RCC 7860 (cell line): ENCODE data around the gene AVPR2.

Experiments used
- DNase-seq: peaks from one replicate; pipeline ENCODE4 v3.0.0-alpha.2; 2015; ENCODE audit warnings: low spot score
- FAIRE-seq: peaks from 2 replicates; lab custom pipeline; 2012; peaks lifted over from hg19 to GRCh38; lab: Jason Lieb, UNC

The AVPR2 gene

DNA sequence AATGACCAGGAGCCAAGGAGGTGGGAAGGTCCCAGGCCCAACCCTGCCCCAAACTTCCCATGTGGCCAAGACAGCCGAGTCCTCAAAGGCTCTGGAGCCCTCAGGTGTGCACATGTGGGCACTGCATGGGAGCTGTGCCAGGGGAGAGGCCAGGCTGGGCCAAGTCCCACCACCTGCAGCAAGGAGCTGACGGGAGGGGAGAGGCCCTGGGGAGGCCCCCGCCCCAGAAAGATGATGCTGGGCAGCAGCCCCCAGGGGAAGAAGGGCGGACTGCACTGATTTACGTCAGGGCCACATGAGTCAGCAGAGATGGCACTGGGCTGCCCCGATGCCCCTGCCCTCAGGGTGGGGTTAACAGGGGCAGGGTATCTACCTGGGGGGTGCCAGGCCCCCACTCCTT lies 19.9 kb upstream of the AVPR2 start:
- no peak for DNase-seq
- no peak for FAIRE-seq

DNA sequence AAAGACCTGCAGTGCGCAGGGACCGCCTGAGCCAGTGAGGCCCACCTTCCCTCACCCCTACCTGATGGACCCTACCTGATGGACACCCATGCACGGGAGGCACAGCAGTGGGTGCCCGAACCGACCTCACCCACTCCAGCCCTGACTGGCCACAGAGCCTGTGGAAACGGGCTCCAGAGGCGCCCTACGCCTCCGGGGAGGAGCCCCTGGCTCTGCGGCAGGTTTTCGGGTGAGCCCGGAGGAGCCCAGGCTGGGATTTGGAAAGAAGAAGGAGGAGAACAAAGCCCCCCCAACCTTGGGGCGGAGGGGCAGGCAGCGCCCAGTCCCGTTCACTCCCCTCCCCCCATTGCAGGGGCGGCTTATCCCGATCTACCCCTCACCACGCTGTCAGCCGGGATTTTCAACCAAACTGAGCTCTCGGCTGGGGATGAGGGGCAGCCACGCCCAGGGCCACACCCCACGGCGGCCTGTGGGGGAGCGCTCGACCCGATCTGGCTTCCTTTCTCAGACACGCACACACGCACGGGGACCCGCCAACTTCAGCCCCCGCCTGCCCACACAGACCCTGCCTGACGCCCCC lies 19.2 kb upstream of the AVPR2 start:
- FAIRE-seq: no peak
- no peak for DNase-seq

DNA sequence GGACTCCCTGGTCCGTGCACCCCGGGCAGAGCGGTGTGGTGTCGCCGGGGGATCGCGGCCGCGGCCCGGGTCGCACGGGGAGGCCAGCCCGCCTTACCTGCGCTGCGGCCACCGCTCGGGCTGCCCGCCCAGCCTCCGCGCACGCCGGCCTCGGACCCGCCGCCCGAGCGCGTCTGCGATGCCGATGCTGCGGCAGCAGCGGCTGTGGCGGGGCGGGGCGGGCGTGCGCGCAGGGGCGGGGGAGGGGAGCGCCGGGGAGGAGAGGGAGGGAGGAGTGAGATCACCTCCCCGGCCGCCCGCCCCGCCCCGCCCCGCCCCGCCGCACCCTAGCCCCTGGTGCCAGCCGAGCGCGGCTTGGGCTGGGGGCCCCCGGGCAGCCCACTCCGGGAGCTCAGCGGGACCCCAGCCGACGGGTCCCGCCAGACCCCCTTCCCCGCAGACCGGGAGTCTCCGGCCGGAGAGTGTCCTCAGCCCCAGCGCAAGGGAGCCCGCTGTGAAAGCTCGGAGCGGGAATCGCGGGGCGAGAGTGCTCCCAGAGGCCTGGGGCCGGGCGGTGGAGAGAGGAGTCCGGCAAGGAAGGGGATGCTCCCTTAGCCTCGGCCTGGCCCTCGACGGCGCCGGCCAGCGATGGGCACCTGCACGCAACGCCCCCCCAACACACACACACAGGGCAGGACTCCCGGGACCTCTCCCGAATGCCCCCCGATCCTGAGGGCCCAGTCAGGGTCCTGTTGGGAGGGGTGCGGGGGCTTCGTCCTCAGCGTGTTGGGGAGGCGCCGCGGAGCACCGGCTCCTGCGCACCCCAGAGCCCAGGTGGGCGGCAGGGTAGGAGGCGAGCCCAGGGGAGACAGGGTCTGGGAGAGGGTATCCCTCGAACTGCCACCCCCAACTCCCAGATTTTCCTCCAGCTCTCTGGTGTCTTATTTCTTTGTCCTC lies 18.2 kb upstream of the AVPR2 start, which contains the start of gene L1CAM:
Gene L1CAM (minus strand): TSS at position 206 of the 936 bp plus-strand sequence. CDS start 10,337 bp downstream, outside the sequence.
- no peak for DNase-seq
- no peak for FAIRE-seq

DNA sequence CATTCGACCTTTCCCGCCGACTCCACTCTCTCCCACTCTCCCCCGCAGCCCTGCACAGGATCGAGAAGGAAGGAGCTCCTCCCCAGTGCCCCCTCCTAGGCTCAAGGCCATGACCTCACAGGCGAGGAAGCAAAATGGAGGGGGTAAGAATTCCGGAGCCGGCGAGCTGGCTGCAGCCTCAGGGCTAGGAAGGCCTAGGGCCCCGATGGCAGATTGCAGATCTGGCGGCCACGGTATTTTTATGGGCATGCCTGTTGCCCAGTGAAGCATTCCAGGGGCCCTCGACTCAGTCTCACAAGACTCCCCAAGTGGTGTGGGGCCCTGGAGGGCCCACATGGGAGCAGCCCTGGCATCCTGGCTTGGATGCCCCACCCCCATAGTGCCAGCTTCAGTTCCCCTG lies 17.6 kb upstream of the AVPR2 start:
- DNase-seq: no peak
- no peak for FAIRE-seq

DNA sequence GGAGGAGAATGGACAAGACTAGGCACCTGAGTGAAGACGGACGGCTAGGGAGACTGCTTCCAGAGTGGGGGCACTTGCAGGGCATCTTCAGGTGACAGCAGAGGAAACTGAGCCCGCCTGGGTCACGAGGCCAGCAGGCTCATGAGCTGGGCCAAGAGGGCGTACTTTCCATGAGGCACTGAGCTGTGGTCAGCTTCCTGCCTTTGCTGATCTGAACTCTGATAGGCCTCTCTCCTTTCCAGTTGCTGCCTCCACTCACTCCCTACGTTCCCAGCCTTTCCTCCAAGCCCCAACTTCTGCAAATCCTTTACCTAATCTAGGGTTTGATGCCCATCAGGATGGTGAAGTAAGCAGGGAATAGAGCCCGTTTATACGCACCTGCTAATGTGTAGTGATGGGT lies 17.1 kb upstream of the AVPR2 start:
- DNase-seq: no peak
- FAIRE-seq: no peak

- FAIRE-seq: no peak
Measured at GRCh38 chrX:153888344-153888743, 16.1 kb upstream of the AVPR2 start.

DNA sequence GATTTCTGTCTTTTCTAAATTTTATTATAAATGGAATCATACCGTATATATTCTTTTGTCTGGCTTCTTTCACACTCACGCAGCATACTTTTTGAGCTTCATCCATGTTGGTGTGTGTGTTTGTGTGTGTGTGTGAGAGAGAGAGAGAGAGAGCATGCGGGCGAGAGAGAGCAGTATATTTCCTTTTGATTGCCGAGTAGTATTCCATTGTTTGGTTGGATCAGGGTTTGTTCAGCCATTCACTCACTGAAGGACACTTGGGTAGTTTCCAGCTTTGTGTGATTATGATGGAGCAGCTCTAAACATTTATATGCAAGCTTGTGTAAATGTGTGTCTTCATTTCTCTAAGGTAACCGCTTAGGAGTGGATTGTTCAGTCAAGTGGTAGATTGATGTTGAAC lies 15.3 kb upstream of the AVPR2 start:
- FAIRE-seq: no peak

More at GRCh38 chrX:153888344-153888743, 16.1 kb upstream of the AVPR2 start:
- no peak for DNase-seq

DNA sequence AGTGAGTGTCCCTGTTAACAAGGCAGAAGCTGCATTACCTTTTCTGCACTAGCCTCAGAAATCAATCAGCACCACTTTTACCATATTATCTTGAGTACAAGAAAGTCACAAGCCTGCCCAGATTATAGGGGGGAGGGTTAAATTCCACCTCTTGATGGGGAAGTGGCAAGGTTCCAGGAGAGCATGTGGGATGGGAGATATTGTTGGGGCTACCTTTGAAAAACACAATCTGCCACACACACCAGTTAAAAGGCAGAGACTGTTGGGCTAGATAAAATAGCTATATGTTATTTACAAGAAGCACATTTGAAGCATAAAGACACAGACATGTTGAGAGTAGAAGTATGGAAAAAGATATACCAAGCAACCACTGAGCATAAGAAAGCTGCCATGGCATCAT lies 6.6 kb upstream of the AVPR2 start:
- FAIRE-seq (no peak), DNase-seq (no peak)

More for the DNA sequence above, 15.3 kb upstream of the AVPR2 start:
- DNase-seq: no peak

GRCh38 chrX:153900831-153901752 lies 3.4 kb upstream of the AVPR2 start:
- peak; percentile 79 for DNase-seq
- FAIRE-seq: peak; percentile 85

DNA sequence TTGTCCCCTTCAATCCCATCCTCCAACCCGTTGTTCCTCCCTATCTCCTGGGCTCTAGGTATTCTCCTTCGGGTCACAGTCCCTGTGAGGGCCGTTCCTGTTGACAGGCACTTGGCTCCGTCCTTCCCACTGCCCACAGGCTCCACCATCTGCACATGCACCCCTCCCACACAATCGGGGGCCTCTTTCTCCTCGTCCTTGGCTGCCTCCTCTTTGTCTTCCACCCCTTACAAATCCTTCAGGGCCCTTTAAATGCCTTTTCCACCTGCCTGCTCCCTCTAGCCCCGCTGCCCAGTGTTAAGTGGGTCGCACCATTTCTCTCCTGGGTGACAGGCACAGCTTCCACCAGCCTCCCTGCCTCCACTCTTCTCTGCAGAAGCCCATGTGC lies 2.7 kb upstream of the AVPR2 start:
- DNase-seq (no peak), FAIRE-seq (no peak)

GRCh38 chrX:153902385-153902784 lies 2.1 kb upstream of the AVPR2 start:
- no peak for FAIRE-seq
- DNase-seq: no peak

GRCh38 chrX:153903238-153903980 lies 1.1 kb upstream of the AVPR2 start:
- no peak for FAIRE-seq
- DNase-seq: no peak

DNA sequence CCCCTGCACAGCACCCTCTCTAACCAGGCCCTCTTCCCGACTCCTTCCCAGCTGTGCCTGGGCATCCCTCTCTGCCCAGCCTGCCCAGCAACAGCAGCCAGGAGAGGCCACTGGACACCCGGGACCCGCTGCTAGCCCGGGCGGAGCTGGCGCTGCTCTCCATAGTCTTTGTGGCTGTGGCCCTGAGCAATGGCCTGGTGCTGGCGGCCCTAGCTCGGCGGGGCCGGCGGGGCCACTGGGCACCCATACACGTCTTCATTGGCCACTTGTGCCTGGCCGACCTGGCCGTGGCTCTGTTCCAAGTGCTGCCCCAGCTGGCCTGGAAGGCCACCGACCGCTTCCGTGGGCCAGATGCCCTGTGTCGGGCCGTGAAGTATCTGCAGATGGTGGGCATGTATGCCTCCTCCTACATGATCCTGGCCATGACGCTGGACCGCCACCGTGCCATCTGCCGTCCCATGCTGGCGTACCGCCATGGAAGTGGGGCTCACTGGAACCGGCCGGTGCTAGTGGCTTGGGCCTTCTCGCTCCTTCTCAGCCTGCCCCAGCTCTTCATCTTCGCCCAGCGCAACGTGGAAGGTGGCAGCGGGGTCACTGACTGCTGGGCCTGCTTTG lies 1.1 kb downstream of the AVPR2 start:
- FAIRE-seq: no peak
- no peak for DNase-seq

GRCh38 chrX:153906126-153906917 lies 1.8 kb downstream of the AVPR2 start:
- no peak for FAIRE-seq
- no peak for DNase-seq

DNA sequence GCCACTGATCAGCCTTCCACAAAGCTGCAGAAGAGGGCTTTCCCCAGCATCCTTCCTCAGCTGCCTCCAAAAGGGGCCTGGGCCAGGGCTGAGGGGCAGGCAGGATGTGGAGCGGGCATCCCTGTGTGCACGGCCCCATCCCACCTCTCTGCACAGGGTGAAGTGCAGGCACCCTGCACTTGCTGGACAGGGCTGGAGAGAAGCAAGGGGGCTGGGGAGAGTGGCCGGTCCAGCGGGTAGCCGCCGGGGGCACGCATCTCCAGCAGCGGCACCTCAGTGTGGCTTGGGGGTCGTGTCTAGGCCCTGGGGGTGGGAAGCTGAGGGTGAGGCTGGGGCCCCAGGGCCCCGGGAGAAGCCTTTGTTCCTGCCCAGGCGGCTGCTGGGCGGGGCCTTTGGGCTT lies 3.0 kb downstream of the AVPR2 start:
- DNase-seq (no peak), FAIRE-seq (no peak)

- FAIRE-seq (no peak), DNase-seq (no peak)
Measured at GRCh38 chrX:153908219-153908860, 3.9 kb downstream of the AVPR2 start.

DNA sequence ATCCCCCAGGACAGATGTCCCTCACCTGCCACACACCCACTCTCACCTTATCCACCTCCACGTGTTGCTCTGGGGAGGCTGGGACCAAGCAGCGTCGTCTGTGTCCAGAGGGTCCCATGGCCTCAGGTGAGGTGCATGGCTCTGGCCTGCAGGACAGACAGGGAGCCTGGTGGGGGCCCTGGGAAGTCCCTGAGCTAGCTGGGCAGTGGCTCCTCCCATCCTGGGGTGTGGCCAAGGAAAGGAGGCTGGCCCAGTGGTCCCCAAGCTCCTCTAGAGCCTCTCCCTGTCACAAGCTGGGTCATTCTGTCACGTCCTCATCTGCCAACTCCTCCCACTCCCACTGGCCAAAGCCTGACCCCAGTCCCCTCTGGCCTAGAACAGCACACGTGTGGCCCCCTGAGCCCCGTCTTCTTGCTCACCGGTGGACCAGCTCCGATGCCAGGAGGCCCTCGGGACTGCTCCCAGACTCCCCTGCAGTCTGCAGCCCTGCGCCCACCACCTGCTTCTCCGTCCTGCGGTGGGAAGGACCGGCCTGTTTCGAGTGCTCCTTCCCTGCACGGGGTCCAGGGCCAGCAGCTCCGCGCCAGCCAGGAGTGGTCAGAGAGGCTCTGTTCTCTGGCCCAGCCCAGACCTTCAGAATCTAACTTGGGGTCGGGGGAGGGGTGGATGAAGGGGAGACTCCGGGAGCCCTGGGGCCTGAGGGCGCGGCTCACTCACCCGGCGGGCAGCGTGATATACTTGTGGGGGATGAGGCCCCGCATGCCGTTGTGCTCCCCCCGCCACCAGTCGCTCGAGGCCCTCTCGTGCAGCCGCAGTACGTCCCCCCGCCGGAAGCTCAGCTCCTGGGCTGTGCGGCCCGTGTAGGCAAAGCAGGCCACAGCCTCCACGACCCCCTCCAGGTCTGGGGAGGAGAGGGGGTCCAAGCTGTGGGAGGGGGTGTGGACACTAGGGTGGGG lies 4.8 kb downstream of the AVPR2 start:
- DNase-seq: no peak
- FAIRE-seq: no peak

GRCh38 chrX:153909980-153910360 lies 5.5 kb downstream of the AVPR2 start:
- no peak for DNase-seq
- FAIRE-seq: no peak
